HG02588 (cell line): ENCODE data around the gene RASGEF1C.

Experiments
- ATAC-seq: cut with Tn5 transposase; IDR thresholded peaks from one replicate; pipeline ENCODE4 v1.9.1; 2021; ENCODE audit warnings: mild to moderate bottlenecking, moderate library complexity; ENCODE audit not compliant: unreplicated experiment

RASGEF1C gene

GRCh38 chr5:180187767-180188166 lies 21.2 kb downstream of the RASGEF1C start:
- ATAC-seq: no peak

- no peak for ATAC-seq
Measured at GRCh38 chr5:180180846-180181245, 28.2 kb downstream of the RASGEF1C start.

GRCh38 chr5:180180421-180180820 lies 28.6 kb downstream of the RASGEF1C start:
- ATAC-seq: no peak

GRCh38 chr5:180179442-180180420 lies 29.3 kb downstream of the RASGEF1C start:
- no peak for ATAC-seq

GRCh38 chr5:180178531-180179441 lies 30.2 kb downstream of the RASGEF1C start:
- no peak for ATAC-seq

GRCh38 chr5:180176191-180176590 lies 32.8 kb downstream of the RASGEF1C start:
- no peak for ATAC-seq

GRCh38 chr5:180175015-180175431 lies 34.0 kb downstream of the RASGEF1C start:
- ATAC-seq: no peak

GRCh38 chr5:180174587-180174972 lies 34.4 kb downstream of the RASGEF1C start:
- no peak for ATAC-seq

- no peak for ATAC-seq
Measured at GRCh38 chr5:180173875-180174586, 35.0 kb downstream of the RASGEF1C start.

- no peak for ATAC-seq
Measured at GRCh38 chr5:180173198-180173544, 35.8 kb downstream of the RASGEF1C start.

GRCh38 chr5:180172447-180173197 lies 36.4 kb downstream of the RASGEF1C start:
- no peak for ATAC-seq

- no peak for ATAC-seq
Measured at GRCh38 chr5:180171568-180172094, 37.4 kb downstream of the RASGEF1C start.

GRCh38 chr5:180170810-180171567 lies 38.0 kb downstream of the RASGEF1C start:
- no peak for ATAC-seq

GRCh38 chr5:180170106-180170809 lies 38.8 kb downstream of the RASGEF1C start:
- no peak for ATAC-seq

GRCh38 chr5:180169248-180170105 lies 39.5 kb downstream of the RASGEF1C start:
- ATAC-seq: no peak

- ATAC-seq: no peak
Measured at GRCh38 chr5:180168758-180169157, 40.3 kb downstream of the RASGEF1C start.

GRCh38 chr5:180166176-180166575 lies 42.8 kb downstream of the RASGEF1C start:
- ATAC-seq: no peak

- no peak for ATAC-seq
Measured at GRCh38 chr5:180162304-180162661, 46.7 kb downstream of the RASGEF1C start.
